Uterus (tissue), 4 donors: ENCODE data around the gene ZNF644. TPM values are rescaled to one million over a fixed set of nuclear protein-coding genes. Genes with fewer than 3 reads are reported as not detected.
"Not testable (repeated sequence)": the region's sequence is repeated elsewhere in the genome, so short reads cannot be mapped to it uniquely, and the experiment has no call there.

Experiments
- DNase-seq, 2 donors: peaks; one replicate each; pipeline ENCODE4 v3.0.0-alpha.2; 2019 to 2020
- H3K27ac ChIP-seq, 2 donors: fragments of 200-600 bp; sonication (generic); 1 replicate in 1 of 2; 2 replicates in 1 of 2; pipeline ENCODE4 v1.5.1; 2016 to 2018
- H3K27me3 ChIP-seq, 2 donors: fragments of 200-600 bp; sonication (generic); one replicate each; pipeline ENCODE4 v1.5.1; 2018 to 2019; ENCODE audit warnings: control low read depth in 1 of 2
- H3K36me3 ChIP-seq, 2 donors: fragments of 200-600 bp; sonication (generic); one replicate each; pipeline ENCODE4 v1.5.1; 2019; ENCODE audit warnings: control low read depth in 1 of 2
- H3K4me1 ChIP-seq, 2 donors: fragments of 200-600 bp; sonication (generic); one replicate each; pipeline ENCODE4 v1.5.1; 2018 to 2019; ENCODE audit warnings: control low read depth in 1 of 2
- H3K4me3 ChIP-seq, 2 donors: fragments of 200-600 bp; sonication (generic); 1 replicate in 1 of 2; 2 replicates in 1 of 2; pipeline ENCODE4 v1.5.1; 2018 to 2019; ENCODE audit warnings: mild to moderate bottlenecking in 1 of 2
- H3K9me3 ChIP-seq, 2 donors: fragments of 200-600 bp; sonication (generic); one replicate each; pipeline ENCODE4 v1.5.1; 2019; ENCODE audit warnings: control low read depth in 1 of 2
- CTCF ChIP-seq, 4 experiments: fragments of 200-600 bp in 2 of 4; fragments of 450-650 bp in 2 of 4; sonication (generic) in 2 of 4; IDR thresholded peaks; one replicate each; pipeline ENCODE4 v1.5.1; 2016 to 2019; ENCODE audit warnings: antibody characterized with exemption in 4 of 4, mild to moderate bottlenecking in 2 of 4, moderate library complexity in 1 of 4
- POLR2A ChIP-seq, 2 donors: fragments of 450-650 bp; IDR thresholded peaks; one replicate each; pipeline ENCODE4 v1.6.1; 2016; ENCODE audit warnings: antibody characterized with exemption in 2 of 2, mild to moderate bottlenecking in 1 of 2, moderate library complexity in 1 of 2
- intact Hi-C: fragments of 100-400 bp; cut with DNase I; formaldehyde crosslinking; loops from one replicate; pipeline ENCODE4 v1.15.1; 2023; ENCODE audit warnings: low total_unique reads
- total RNA-seq, 4 donors: library from RNA; depleted of rRNA in 3 of 4; stranded (reverse); fragments of >200 nt in 3 of 4; gene quantifications; one replicate each; pipeline versions ENCODE4 v1.1.0 to v1.2.4, GENCODE V29; 2014 to 2023
- donor health status: DM: yes; HTN: yes; CAD: no.

Gene ZNF644
- total RNA-seq, 4 donors from 2014 or later = 51.7 to 167 (median 93.3) TPM

DNA sequence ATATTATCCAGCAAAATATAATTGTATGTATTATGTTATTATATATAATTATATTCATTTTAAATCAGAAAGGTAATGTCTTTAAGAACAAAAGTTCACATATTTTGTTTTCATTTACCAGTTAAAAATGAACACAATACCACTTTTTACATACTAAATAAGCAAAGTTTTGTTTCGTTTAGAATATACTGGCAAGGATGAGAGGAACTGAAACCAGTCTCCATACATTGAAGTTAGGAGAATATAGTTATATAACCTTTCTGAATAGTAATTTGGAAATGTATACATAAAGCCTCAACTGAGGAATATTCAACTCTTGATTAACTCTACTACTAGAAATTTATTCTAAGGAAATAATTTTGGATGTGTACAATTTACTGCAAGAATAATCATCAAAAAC lies 110.5 kb downstream of the ZNF644 start:
- no peaks in the 10 kb centered on the region for H3K36me3 ChIP-seq
- H3K4me1 ChIP-seq = no peaks in the 10 kb centered on the region
- H3K27me3 ChIP-seq = no peaks in the 10 kb centered on the region
- H3K27ac ChIP-seq = no peak overlapping the region
- H3K4me3 ChIP-seq = no peak overlapping the region
- intact Hi-C loops = no loop called here
- no peak for DNase-seq
- no peak for TF ChIP-seq CTCF (IDR thresholded peaks at IDR 0.05)
- TF ChIP-seq POLR2A (IDR thresholded peaks at IDR 0.05) = no peak
- H3K9me3 ChIP-seq = no peaks in the 10 kb centered on the region

- no peak for DNase-seq
- intact Hi-C loops = no loop called here
- Histone ChIP-seq H3K27me3 (no peaks in the 10 kb centered on the region), H3K4me3 (no peak overlapping the region), H3K9me3 (no peaks in the 10 kb centered on the region), H3K36me3 (no peaks in the 10 kb centered on the region), H3K4me1 (no peaks in the 10 kb centered on the region), H3K27ac (no peak overlapping the region)
- TF ChIP-seq CTCF (IDR thresholded peaks at IDR 0.05) (no peak), POLR2A (IDR thresholded peaks at IDR 0.05) (no peak)
Observed at GRCh38 chr1:90902672-90903071, 119.2 kb downstream of the ZNF644 start.

GRCh38 chr1:90899263-90899662 lies 122.6 kb downstream of the ZNF644 start:
- TF ChIP-seq CTCF (IDR thresholded peaks at IDR 0.05) (no peak), POLR2A (IDR thresholded peaks at IDR 0.05) (no peak)
- Histone ChIP-seq H3K27me3 (no peaks in the 10 kb centered on the region), H3K9me3 (no peaks in the 10 kb centered on the region), H3K4me3 (no peak overlapping the region), H3K4me1 (no peaks in the 10 kb centered on the region), H3K27ac (no peak overlapping the region), H3K36me3 (no peaks in the 10 kb centered on the region)
- intact Hi-C loops = no loop called here
- DNase-seq = no peak

DNA sequence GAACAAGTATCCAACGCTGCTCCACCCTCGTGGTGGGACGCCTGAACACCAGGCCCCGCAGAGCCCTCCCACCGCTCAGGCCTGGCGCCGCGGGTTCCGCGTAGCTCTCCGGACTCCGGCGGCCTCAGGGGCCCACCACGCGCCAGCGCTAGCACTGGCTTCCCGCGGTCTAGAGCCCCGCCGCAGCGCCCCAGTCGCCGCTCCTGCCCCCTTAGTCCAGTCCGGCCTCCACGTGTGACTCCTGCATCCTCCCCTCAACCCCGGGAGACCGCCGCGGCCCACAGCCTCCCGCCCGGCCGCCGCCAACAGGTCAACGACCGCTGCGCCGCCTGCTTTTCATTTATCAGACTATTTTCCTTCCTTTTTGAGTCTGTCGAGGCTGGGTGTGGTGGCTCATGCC lies 128.2 kb downstream of the ZNF644 start:
- intact Hi-C loops, H3K4me1 ChIP-seq, H3K9me3 ChIP-seq, H3K4me3 ChIP-seq, DNase-seq, H3K36me3 ChIP-seq, H3K27me3 ChIP-seq, H3K27ac ChIP-seq: not testable (repeated sequence)

GRCh38 chr1:90892884-90893283 lies 129.0 kb downstream of the ZNF644 start:
- DNase-seq, intact Hi-C loops, H3K9me3 ChIP-seq, H3K27me3 ChIP-seq, H3K36me3 ChIP-seq, H3K4me3 ChIP-seq, H3K27ac ChIP-seq, H3K4me1 ChIP-seq: not testable (repeated sequence)

DNA sequence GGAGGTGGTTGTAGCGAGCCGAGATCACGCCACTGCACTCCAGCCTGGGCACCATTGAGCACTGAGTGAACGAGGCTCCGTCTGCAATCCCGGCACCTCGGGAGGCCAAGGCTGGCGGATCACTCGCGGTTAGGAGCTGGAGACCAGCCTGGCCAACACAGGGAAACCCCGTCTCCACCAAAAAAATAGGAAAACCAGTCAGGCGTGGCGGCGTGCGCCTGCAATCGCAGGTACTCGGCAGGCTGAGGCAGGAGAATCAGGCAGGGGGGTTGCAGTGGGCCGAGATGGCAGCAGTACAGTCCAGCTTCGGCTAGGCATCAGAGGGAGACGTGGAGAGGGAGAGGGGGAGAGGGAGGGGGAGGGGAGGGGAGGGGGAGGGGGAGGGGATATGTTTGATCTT lies 129.6 kb downstream of the ZNF644 start:
- DNase-seq = not testable (repeated sequence)

DNA sequence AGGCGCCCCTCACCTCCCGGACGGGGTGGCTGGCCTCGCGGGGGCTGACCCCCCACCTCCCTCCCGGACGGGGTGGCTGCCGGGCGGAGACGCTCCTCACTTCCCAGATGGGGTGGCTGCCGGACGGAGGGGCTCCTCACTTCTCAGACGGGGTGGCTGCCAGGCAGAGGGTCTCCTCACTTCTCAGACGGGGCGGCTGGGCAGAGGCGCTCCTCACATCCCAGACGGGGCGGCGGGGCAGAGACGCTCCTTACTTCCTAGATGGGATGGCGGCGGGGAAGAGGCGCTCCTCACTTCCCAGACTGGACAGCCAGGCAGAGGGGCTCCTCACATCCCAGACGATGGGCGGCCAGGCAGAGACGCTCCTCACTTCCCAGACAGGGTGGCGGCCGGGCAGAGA lies 130.1 kb downstream of the ZNF644 start:
- H3K27me3 ChIP-seq, intact Hi-C loops, H3K36me3 ChIP-seq, H3K4me1 ChIP-seq, H3K9me3 ChIP-seq, H3K27ac ChIP-seq, DNase-seq, H3K4me3 ChIP-seq: not testable (repeated sequence)

More for the DNA sequence above, 129.6 kb downstream of the ZNF644 start:
- H3K9me3 ChIP-seq, H3K27me3 ChIP-seq, H3K4me1 ChIP-seq, H3K36me3 ChIP-seq, H3K27ac ChIP-seq, intact Hi-C loops, H3K4me3 ChIP-seq: not testable (repeated sequence)
